ENCODE measurements around the gene NODAL. TPM values are rescaled to one million over a fixed set of nuclear protein-coding genes. Genes with fewer than 3 reads are reported as not detected.

Gene NODAL
- total and polyA plus RNA-seq, 2 experiments from 2014 or later = not detected

- Histone ChIP-seq H4K20me1 (ENCODE audit: insufficient read depth) (peaks cover 22% of the 10 kb centered on the region), H3F3A (ENCODE audit: insufficient read depth) (peaks cover 23% of the 10 kb centered on the region), H3K4me2 (ENCODE audit: unreplicated experiment) (peak overlapping the region; percentile 95), H3K27ac (peak overlapping the region; percentile 94), H3K4me3 (peak overlapping the region; percentile 100), H3K36me3 (ENCODE audit: low read depth) (no peaks in the 10 kb centered on the region), H3K9me2 (ENCODE audit: insufficient read depth) (no peaks in the 10 kb centered on the region), H3K9me3 (ENCODE audit: low read depth) (no peaks in the 10 kb centered on the region), H3K79me2 (ENCODE audit: insufficient read depth) (peaks cover 59% of the 10 kb centered on the region), H3K27me3 (replicated peaks; ENCODE audit: insufficient read depth) (no peaks in the 10 kb centered on the region), H3K9ac (peak overlapping the region; percentile 98), H3K4me1 (ENCODE audit: insufficient read depth) (peaks cover 31% of the 10 kb centered on the region), H2AFZ (0 out of 2 replicates have a peak overlapping the region, but pooled peaks have one; percentile 28)
- peak; percentile 97 for DNase-seq
- WGBS, 2 experiments (ENCODE audit: low coverage in 1 of 2, low lambda C conversion rate in 2 of 2, missing lambda C conversion rate in 2 of 2) = 1% methylated on average over 18 of the region's 18 CpGs
- no peak for TF ChIP-seq EZH2 (IDR thresholded peaks at IDR 0.05; ENCODE audit: insufficient read depth, poor library complexity, severe bottlenecking)
- TF ChIP-seq EZH2phosphoT487 (IDR thresholded peaks at IDR 0.05; ENCODE audit: insufficient read depth, low read depth) = no peak
- in situ Hi-C loops (cut with MboI) = no loop called here
Measured at GRCh38 chr10:70405037-70405824, 36.2 kb downstream of the NODAL start.

GRCh38 chr10:70404787-70405036, 36.8 kb downstream of the NODAL start:
- peaks cover 29% of the 10 kb centered on the region for H3K4me1 ChIP-seq (ENCODE audit: insufficient read depth)
- H3F3A ChIP-seq (ENCODE audit: insufficient read depth) = peaks cover 21% of the 10 kb centered on the region
- no peaks in the 10 kb centered on the region for H3K9me2 ChIP-seq (ENCODE audit: insufficient read depth)
- 0 out of 2 replicates have a peak overlapping the region, but pooled peaks have one; percentile 28 for H2AFZ ChIP-seq
- 1 to 2% methylated on average over 11 of the region's 11 CpGs for WGBS, 2 experiments (ENCODE audit: low coverage in 1 of 2, low lambda C conversion rate in 2 of 2, missing lambda C conversion rate in 2 of 2)
- DNase-seq = peak; percentile 69
- peak overlapping the region; percentile 98 for H3K9ac ChIP-seq
- H3K36me3 ChIP-seq (ENCODE audit: low read depth) = no peaks in the 10 kb centered on the region
- H3K4me2 ChIP-seq (ENCODE audit: unreplicated experiment) = peak overlapping the region; percentile 95
- peaks cover 53% of the 10 kb centered on the region for H3K79me2 ChIP-seq (ENCODE audit: insufficient read depth)
- in situ Hi-C loops (cut with MboI) = no loop called here
- H3K27ac ChIP-seq = peak overlapping the region; percentile 94
- no peaks in the 10 kb centered on the region for H3K27me3 ChIP-seq (replicated peaks; ENCODE audit: insufficient read depth)
- H4K20me1 ChIP-seq (ENCODE audit: insufficient read depth) = peaks cover 17% of the 10 kb centered on the region
- no peaks in the 10 kb centered on the region for H3K9me3 ChIP-seq (ENCODE audit: low read depth)
- TF ChIP-seq EZH2 (IDR thresholded peaks at IDR 0.05; ENCODE audit: insufficient read depth, poor library complexity, severe bottlenecking) = no peak
- no peak for TF ChIP-seq EZH2phosphoT487 (IDR thresholded peaks at IDR 0.05; ENCODE audit: insufficient read depth, low read depth)
- peak overlapping the region; percentile 100 for H3K4me3 ChIP-seq

DNA sequence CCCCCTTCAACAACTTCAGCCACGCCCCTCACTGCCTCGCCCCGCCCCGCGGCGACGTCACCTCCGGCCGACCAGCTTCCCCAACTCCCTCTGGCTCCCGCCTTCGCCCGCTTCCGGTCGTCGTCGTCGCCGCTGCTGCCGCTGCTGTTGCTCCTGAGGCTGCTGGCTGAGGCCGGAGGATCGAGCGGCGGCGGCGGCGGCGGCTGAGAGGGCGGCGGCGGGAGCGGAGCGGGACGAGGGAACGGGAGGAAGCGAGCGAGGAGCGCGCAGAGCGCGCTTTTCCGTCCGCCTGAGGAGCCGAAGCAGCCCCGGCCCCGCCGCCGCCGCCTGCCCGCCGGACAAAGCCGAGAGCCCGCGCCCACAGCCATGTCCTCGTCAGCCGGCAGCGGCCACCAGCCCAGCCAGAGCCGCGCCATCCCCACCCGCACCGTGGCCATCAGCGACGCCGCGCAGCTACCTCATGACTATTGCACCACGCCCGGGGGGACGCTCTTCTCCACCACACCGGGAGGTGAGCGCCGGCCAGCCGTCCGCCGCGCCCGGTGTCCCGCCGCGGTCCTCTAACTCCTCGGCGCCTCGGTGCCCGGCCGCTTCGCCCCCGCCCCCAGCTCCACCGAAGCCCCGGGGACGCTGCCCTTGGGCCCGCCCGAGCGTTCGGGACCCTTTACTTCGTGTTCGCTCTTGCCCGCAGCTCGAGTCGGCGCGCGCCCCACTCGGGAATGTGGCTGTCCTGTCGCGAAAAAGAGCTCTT, 37.3 kb downstream of the NODAL start, which contains the start of gene EIF4EBP2:
Gene EIF4EBP2, plus strand, starts transcription at position 110 of the 751 bp plus-strand sequence. Its CDS starts 257 bp downstream, at position 367.
- peak within 1 kb of the TSS; percentile 94 for H3K27ac ChIP-seq
- peaks cover 21% of the 10 kb centered on the region for H3F3A ChIP-seq (ENCODE audit: insufficient read depth)
- WGBS, 2 experiments (ENCODE audit: low coverage in 1 of 2, low lambda C conversion rate in 2 of 2, missing lambda C conversion rate in 2 of 2) = 1 to 2% methylated on average over 69 to 100 of the region's 103 CpGs
- peaks cover 12% of the 10 kb centered on the region for H4K20me1 ChIP-seq (ENCODE audit: insufficient read depth)
- H3K79me2 ChIP-seq (ENCODE audit: insufficient read depth) = peaks cover 48% of the 10 kb centered on the region
- peak within 1 kb of the TSS; percentile 98 for H3K9ac ChIP-seq
- peak; percentile 97 for DNase-seq
- H3K27me3 ChIP-seq (replicated peaks; ENCODE audit: insufficient read depth) = no peaks in the 10 kb centered on the region
- H3K4me2 ChIP-seq (ENCODE audit: unreplicated experiment) = peak within 1 kb of the TSS; percentile 95
- H3K36me3 ChIP-seq (ENCODE audit: low read depth) = no peaks in the 10 kb centered on the region
- H3K4me3 ChIP-seq = peak within 1 kb of the TSS; percentile 100
- peaks cover 26% of the 10 kb centered on the region for H3K4me1 ChIP-seq (ENCODE audit: insufficient read depth)
- H3K9me3 ChIP-seq (ENCODE audit: low read depth) = no peaks in the 10 kb centered on the region
- H2AFZ ChIP-seq = peak within 1 kb of the TSS; percentile 93
- no peaks in the 10 kb centered on the region for H3K9me2 ChIP-seq (ENCODE audit: insufficient read depth)
- in situ Hi-C loops (cut with MboI) = no loop called here
- TF ChIP-seq EZH2phosphoT487 (IDR thresholded peaks at IDR 0.05; ENCODE audit: insufficient read depth, low read depth) = no peak
- TF ChIP-seq EZH2 (IDR thresholded peaks at IDR 0.05; ENCODE audit: insufficient read depth, poor library complexity, severe bottlenecking) = no peak

- DNase-seq = no peak
- H3F3A ChIP-seq (ENCODE audit: insufficient read depth) = peaks cover 21% of the 10 kb centered on the region
- H3K9me3 ChIP-seq (ENCODE audit: low read depth) = no peaks in the 10 kb centered on the region
- 1 to 2% methylated on average over 12 of the region's 12 CpGs for WGBS, 2 experiments (ENCODE audit: low coverage in 1 of 2, low lambda C conversion rate in 2 of 2, missing lambda C conversion rate in 2 of 2)
- H3K4me2 ChIP-seq (ENCODE audit: unreplicated experiment) = peak overlapping the region; percentile 79
- TF ChIP-seq EZH2phosphoT487 (IDR thresholded peaks at IDR 0.05; ENCODE audit: insufficient read depth, low read depth) (no peak), EZH2 (IDR thresholded peaks at IDR 0.05; ENCODE audit: insufficient read depth, poor library complexity, severe bottlenecking) (no peak)
- H2AFZ ChIP-seq = peak overlapping the region; percentile 93
- no peaks in the 10 kb centered on the region for H3K27me3 ChIP-seq (replicated peaks; ENCODE audit: insufficient read depth)
- H4K20me1 ChIP-seq (ENCODE audit: insufficient read depth) = peaks cover 5% of the 10 kb centered on the region
- peaks cover 19% of the 10 kb centered on the region for H3K4me1 ChIP-seq (ENCODE audit: insufficient read depth)
- H3K36me3 ChIP-seq (ENCODE audit: low read depth) = no peaks in the 10 kb centered on the region
- H3K9me2 ChIP-seq (ENCODE audit: insufficient read depth) = no peaks in the 10 kb centered on the region
- H3K9ac ChIP-seq = peak overlapping the region; percentile 98
- H3K79me2 ChIP-seq (ENCODE audit: insufficient read depth) = peaks cover 42% of the 10 kb centered on the region
- H3K27ac ChIP-seq = no peak overlapping the region; the same call in 1 of the 2 replicates
- H3K4me3 ChIP-seq = peak overlapping the region; percentile 100
- in situ Hi-C loops (cut with MboI) = no loop called here
Measured at GRCh38 chr10:70403483-70404035, 37.9 kb downstream of the NODAL start.

All from GM23248 (cell line).